ENCODE data around the gene KCNT1.

- TF ChIP-seq POLR2A (IDR thresholded peaks at IDR 0.05) (no peak), CTCF (IDR thresholded peaks at IDR 0.05) (no peak)
Observed at GRCh38 chr9:135827866-135828580, 126.0 kb downstream of the KCNT1 start.
